ENCODE data around the gene AKAP7.

DNA sequence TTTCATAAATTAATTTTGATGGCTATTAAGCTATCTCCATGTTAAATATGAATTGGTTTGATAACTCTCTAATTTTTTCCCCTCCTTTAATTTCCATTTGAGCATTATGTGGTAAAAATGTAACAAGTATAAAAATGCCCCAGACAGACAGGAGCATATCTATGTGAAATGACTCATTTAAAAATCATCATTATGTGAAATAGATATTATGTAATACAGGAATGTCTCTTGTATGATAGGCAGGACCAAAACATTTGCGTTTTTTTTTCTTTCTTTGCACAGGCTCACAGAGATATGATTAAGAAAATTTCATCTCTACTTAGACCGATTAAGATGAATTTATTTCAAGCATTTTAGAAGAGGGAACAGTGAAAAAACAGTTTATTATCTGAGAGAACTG is 95.8 kb downstream of the AKAP7 start:
- no peak for TF ChIP-seq POLR2A (IDR thresholded peaks at IDR 0.05; ENCODE audit: low read depth, low read length)
- no peak for TF ChIP-seq POLR2AphosphoS5 (IDR thresholded peaks at IDR 0.05; ENCODE audit: low read depth, low read length)
